ENCODE data around the gene ABCD3.

DNA sequence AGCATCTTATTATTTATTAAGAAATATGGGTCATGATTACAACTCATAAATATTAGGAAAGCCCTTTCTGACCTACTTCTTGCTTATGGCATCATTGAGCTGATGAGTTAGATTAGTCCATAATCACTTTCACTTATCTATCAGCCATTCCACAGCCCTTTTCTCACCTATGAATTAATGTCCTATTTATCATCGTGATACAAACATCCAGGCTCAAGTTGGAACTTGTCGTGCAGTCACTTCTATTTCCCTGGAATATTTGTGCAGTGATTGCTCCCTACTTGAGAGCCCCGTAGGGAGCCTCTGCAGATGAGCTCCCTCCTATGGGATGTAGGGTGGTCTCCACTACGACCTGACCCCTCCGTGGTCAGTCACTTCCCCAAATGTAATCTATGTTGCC, 131.5 kb downstream of the ABCD3 start:
- TF ChIP-seq, protein P1, sequence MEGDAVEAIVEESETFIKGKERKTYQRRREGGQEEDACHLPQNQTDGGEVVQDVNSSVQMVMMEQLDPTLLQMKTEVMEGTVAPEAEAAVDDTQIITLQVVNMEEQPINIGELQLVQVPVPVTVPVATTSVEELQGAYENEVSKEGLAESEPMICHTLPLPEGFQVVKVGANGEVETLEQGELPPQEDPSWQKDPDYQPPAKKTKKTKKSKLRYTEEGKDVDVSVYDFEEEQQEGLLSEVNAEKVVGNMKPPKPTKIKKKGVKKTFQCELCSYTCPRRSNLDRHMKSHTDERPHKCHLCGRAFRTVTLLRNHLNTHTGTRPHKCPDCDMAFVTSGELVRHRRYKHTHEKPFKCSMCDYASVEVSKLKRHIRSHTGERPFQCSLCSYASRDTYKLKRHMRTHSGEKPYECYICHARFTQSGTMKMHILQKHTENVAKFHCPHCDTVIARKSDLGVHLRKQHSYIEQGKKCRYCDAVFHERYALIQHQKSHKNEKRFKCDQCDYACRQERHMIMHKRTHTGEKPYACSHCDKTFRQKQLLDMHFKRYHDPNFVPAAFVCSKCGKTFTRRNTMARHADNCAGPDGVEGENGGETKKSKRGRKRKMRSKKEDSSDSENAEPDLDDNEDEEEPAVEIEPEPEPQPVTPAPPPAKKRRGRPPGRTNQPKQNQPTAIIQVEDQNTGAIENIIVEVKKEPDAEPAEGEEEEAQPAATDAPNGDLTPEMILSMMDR (IDR thresholded peaks at IDR 0.05) = no peak
- no peak for TF ChIP-seq POLR2A (IDR thresholded peaks at IDR 0.05)
- TF ChIP-seq EP300 (IDR thresholded peaks at IDR 0.05) = no peak
